Measurements from ENCODE around the gene NPFFR1.

NPFFR1 gene

DNA sequence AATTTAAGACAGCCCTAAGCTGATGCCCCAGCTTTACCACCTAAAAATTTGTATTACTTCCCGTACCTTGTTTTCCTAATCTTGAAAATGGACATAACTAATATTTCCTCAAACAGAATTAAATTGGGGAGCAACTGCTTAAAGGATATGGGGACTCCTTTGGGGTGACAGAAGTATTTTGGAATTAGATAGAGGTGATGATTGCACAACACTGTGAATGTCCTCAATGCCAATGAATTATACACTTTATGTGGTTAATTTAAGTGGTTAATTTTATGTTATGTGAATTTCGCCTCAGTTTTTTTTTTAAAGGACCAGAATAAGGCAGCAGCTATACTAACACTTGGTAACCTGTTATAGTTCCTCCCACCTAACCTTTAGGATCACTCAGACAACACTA, 19.9 kb upstream of the NPFFR1 start:
- no peak for TF ChIP-seq CTCF (IDR thresholded peaks at IDR 0.05; ENCODE audit: extremely low read depth, missing control alignments)
- DNase-seq (ENCODE audit: low spot score): no peak

DNA sequence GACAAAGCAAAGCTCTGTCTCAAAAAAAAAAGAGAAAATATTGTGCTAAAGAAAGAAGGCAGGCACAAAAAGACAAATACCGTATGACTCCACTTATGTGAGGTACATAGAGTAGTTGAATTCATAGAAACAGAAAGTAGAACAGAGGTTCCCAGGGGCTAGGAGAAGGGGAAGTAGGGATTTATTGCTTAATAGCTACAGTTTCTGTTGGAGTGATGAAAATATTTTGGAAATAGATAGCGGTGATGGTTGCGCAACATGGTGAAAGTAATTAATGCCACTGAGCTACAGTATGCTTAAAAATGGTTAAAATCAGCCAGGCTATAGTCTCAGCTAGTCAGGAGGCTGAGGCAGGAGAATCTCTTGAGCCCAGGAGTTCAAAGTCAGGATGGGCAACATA, 18.5 kb upstream of the NPFFR1 start:
- no peak for DNase-seq (ENCODE audit: low spot score)
- TF ChIP-seq CTCF (IDR thresholded peaks at IDR 0.05; ENCODE audit: extremely low read depth, missing control alignments): no peak

- no peak for DNase-seq (ENCODE audit: low spot score)
- no peak for TF ChIP-seq CTCF (IDR thresholded peaks at IDR 0.05; ENCODE audit: extremely low read depth, missing control alignments)
These were observed 17.2 kb upstream of the NPFFR1 start for GRCh38 chr10:70300908-70301597.

- no peak for TF ChIP-seq CTCF (IDR thresholded peaks at IDR 0.05; ENCODE audit: extremely low read depth, missing control alignments)
- no peak for DNase-seq (ENCODE audit: low spot score)
These were observed 16.7 kb upstream of the NPFFR1 start for GRCh38 chr10:70300461-70300860.

GRCh38 chr10:70299876-70300275, 16.1 kb upstream of the NPFFR1 start:
- no peak for TF ChIP-seq CTCF (IDR thresholded peaks at IDR 0.05; ENCODE audit: extremely low read depth, missing control alignments)
- DNase-seq (ENCODE audit: low spot score): no peak

DNA sequence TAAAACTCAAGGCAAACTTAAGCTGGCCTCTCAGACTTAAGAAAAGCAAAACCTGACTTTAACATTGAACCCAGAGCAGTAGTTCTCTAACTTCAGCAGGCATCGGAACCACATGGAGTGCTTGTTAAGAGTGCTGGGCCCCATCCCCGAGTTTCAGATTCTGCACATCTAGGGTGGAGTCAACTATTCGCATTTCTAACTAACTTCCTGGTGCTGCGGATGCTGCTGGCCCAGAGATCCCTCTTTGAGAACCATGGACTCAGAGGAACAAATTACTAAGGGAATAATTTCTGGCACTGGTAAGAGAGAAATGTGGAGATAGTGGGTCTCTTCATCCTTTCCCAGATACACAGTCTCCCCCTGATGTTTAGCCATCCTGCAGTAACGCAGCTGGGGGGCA, 14.6 kb upstream of the NPFFR1 start:
- no peak for DNase-seq (ENCODE audit: low spot score)
- TF ChIP-seq CTCF (IDR thresholded peaks at IDR 0.05; ENCODE audit: extremely low read depth, missing control alignments): no peak

DNA sequence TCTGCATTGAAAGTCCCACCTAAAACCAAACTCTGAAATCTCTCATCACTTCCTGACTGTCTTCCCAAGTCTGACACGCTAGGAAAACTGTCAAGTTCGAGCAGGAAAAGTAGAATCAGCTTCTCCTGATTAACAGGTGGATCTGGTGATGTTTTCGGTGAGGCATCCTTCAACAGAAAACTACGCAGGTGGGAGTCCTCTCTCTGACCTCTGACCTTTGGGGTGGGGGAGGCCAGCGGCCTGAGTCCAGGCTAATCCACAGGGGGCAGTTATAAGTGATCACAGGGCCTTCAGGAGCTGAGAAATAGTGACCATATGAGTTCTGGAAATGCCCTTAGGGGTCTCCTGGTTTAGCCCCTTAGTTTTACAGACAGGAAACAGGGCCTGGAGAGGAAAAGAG, 13.4 kb upstream of the NPFFR1 start:
- TF ChIP-seq CTCF (IDR thresholded peaks at IDR 0.05; ENCODE audit: extremely low read depth, missing control alignments): no peak

More for the DNA sequence above, 13.4 kb upstream of the NPFFR1 start:
- no peak for DNase-seq (ENCODE audit: low spot score)
